AG08395 (cell line): ENCODE results near the gene NRXN2.

Experiments
- DNase-seq: peaks from one replicate; pipeline ENCODE4 v3.0.0; 2012; ENCODE audit warnings: mixed read lengths, low spot score

NRXN2 gene

GRCh38 chr11:64698427-64698826 is 24.6 kb downstream of the NRXN2 start:
- no peak for DNase-seq

GRCh38 chr11:64697663-64698375 is 25.2 kb downstream of the NRXN2 start:
- no peak for DNase-seq

DNA sequence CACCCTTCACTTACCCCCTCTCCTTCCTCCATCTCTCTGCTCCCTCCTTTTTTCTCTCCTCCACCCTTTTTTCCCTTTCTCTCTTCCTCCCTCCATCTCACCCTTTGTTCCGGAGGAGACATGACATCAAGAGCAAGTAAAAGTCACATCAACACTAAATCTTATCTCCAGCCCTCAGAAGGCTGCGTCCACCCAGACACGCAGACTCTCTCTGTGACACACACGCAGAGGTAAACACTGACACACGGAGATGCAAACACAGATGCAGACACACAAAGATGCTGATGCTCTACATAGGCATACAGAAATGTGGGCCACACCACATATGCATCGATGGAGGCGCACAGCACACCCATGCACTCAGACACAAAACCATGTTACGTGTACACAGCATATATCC is 27.0 kb downstream of the NRXN2 start:
- no peak for DNase-seq

- DNase-seq, result no peak
Measured at GRCh38 chr11:64695548-64695947, 27.4 kb downstream of the NRXN2 start.

DNA sequence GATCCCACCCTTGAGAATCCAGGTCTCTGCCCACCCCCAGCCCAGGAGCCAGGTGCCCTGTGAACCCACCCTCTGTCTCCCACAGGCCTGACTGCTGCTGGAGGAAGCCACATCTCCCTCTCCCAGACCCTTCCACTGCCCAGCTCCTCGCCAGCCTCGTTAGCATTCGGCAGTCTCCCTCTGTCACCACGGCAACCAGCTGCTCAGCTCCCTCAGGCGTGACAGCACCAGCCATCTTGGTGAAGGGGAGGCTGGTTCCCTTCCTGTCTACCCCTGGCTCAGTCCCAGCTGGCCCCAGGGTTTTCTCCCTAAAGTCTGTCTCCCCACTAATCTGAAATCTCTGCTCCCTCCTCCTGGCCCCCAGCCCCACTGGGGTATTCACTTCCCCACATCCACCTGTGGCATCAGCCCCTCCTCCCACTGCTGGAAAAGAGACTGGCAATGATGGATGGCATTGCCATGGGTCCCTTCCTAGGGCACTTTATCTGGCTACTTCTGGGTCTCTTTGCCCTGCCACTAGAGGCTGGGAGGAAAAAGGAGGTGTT is 28.1 kb downstream of the NRXN2 start:
- DNase-seq, result no peak

GRCh38 chr11:64694026-64694755 is 28.8 kb downstream of the NRXN2 start:
- no peak for DNase-seq

DNA sequence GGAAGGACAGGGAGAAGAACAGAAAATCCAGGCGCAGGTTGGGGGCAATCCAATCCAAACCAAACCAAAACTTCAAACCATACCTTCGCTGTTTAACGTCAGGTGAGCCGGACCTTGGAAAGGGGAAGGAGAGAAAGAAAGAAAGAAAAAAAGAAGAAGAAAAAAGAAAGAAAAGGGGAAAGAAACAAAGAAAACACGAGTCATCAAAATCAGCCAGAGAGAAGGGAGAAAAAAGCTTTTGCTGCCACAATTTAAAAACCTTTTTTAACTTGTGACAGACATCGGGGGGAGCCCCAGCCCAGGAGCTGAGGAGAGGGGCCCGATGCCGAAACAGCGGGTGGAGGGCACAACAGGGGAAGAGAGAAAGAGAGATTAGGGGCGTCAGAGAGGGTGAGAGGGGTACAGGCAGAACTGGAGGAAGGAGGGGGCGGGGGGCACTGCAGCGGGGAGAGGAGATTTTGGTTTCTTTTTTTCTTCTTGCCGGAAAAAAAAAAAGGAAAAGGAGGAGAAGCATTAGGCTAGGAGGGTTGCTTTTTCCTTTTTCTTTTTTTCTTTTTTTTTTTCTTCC is 30.1 kb downstream of the NRXN2 start:
- DNase-seq, result no peak

DNA sequence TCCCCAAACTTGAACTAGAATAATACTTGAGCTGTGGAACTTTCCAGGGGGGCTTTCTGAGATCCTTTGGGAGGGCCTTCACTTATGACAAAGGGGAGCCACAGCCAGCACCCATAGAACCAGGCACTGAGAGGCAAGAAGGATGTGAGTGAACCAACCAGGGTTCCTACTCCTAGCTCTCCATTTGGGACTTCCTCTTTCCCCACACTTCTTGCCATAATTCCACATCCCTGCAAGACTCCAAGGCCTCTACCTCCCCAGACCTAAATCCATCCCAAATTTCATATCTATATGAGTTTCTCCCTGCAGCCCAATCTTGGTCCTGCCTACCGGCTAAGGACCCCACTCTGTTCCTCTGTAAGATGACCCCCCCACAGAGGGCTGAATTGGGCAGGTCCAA is 31.5 kb downstream of the NRXN2 start:
- no peak for DNase-seq

DNA sequence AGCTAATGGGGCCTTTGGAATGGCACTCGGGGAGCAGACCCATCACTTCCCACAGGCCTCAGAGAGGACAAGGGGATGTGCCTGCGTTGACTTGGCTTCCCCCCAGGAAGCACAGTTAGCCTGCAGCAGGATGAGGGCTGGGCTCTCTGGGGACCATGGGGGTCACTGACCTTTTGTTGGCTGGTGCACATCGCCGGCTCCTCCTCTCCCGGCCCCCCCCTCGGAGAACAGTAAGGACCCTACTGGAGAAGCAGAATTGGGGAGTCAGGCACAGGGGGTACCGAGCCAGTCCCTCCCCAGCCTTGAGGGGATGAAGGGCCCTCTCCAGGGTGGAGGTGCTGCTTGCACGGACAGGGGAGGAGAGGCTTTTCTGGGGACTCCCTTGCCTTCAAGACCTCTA is 32.8 kb downstream of the NRXN2 start:
- no peak for DNase-seq

DNA sequence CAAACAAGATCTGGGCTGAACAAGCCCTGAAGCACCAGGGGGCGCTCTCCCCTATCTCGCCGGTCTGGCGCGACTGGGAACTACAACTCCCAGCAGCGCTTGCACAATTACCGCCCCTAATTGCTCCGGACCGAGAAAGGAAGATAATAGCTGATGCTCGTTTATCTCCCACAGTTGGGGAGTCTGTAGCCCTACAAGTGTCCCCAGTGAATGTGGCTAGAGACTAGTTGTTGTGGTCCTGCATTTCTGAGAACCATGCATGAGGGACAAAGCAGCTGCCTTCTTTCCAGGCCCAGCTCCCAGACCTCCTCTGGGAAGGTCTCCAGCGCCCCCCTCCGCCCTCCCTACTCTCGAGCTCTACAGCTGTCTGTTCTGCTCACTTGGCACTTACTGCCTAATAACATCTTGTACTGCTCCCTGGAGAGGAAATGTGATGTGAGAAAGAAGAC is 34.4 kb downstream of the NRXN2 start:
- DNase-seq, result peak; percentile 88

DNA sequence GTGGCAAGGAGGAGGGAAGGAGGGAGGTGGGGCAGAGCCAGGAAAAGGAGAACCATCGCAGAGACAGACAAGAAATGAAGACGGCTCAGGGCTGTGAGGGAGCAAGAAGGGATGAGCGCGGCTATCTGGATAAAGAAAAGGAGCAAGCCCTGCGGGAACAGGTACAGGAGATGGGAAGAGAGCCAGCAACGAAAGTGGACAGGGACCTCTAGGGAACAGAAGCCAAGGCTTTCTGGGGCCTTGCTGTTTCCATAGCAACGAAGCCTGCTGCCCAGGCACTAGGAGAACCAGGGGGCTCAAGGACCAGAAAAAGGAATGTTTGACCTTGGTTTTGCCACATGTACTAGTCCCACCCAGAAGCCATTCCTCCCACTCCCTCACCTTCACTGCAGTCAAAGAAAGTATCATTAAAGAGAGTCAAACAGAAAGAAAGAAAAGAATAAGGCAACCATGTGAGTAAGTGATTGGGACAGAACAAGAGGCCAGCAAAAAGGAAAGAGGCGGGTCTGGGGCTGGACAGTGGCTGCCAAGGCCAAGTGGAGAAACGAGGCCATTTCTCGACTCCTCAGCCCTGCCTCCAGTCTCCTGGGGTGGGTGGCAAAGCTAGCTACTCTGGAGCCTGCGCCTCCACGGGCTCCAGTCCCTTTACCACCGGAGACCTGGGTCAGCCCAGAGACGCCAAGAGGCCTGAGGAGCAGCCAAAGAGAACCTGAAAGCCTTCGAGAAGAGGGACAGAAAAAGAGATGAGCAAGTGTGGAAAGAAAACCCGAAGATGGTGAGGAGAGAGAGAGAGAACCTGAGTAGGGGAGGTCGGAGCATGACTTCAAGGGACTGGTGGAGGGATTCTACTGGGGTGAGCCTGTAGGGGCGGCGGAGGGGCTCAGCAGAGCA is 35.1 kb downstream of the NRXN2 start:
- no peak for DNase-seq

DNA sequence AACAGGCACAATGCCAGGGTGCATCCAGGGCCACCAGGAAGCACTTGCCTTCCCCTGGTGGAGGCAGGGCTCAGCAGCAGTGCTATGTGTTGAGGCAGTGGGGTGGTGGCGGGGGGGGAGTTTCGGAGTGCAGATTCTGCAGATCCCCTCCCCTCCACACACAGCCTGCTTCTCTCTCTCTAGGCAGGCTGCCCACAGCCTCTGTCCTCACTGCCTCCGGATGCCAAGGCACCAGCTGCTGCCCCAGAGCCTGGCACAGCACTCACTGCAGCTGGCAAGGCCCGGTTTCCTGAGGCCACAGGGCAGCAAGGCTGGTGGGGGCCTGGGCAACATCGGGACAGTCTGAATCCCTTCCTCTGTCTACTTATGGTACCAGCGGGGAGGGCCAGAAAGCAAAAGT is 35.8 kb downstream of the NRXN2 start:
- DNase-seq, result no peak

DNA sequence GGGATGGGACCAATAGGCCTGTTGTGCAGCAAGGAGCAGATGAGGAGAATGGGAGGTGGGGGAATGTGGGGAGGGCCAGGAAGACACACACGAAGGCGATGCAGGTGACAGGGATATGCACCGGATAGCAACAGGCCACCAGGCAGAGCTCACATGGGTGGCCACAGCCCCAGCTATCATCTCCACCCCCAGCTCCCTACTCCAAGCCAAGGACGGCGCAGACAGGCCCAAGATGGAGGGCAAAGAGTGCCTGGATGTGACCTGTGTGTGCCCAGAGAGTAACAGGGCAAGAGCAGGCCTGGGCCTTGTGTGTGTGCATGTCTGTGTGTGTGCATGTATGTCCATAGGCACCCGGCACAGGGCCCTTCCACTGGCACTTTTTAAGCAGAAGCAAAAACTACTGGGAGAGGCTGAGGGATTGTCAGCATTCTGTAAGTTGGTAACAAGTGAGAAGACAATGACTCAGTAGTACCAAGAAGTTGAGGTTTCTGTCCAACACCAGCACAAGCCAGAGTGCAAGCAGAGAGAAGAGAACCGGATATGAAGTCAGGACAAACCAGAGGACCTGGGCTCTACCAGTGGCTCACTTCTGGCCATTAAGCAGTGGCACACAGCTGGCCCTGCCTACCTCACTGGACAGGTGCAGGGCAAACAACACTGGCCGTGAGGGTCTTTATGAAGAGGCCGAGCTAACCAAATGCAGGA is 36.4 kb downstream of the NRXN2 start:
- no peak for DNase-seq

- DNase-seq, result no peak
Measured at GRCh38 chr11:64685536-64685935, 37.5 kb downstream of the NRXN2 start.

- no peak for DNase-seq
Measured at GRCh38 chr11:64684357-64684756, 38.6 kb downstream of the NRXN2 start.

DNA sequence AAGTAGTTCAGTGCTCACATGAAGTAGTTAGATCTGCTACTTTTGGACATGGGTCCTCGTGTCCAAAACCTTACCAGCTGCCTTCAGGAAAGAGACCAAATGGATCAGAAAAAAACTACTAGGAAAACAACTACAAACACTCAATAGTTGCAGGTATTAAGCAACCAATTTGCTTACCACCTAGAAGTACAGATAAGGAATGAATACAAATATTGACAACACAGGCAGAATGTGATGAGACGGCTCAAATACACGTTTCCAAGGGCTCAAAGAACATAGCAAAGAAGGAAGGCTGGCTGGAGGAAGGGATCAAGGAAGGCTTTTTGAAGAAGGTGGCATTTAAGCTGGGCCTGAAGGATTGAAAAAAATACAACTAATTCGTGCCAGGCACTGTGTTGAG is 41.8 kb downstream of the NRXN2 start:
- DNase-seq, result no peak

DNA sequence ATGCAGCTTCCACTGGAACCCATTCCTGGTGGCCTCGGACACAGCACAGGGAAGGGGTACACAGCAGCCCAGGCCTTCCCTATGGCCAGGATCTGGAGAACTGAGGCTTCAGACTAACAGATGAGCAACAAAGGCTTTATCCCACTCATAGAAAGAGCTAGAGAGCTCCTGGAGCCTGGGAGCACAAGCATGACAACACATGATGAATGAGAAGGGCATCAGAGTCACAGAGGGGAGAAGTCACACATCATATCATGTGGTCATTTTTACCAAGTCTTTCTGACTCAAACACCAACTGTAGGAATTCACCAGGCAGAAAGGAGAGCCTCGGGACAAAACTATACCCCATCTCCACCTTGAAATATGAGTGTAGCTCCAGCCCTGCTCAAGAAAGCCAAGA is 43.2 kb downstream of the NRXN2 start:
- peak; percentile 24 for DNase-seq

DNA sequence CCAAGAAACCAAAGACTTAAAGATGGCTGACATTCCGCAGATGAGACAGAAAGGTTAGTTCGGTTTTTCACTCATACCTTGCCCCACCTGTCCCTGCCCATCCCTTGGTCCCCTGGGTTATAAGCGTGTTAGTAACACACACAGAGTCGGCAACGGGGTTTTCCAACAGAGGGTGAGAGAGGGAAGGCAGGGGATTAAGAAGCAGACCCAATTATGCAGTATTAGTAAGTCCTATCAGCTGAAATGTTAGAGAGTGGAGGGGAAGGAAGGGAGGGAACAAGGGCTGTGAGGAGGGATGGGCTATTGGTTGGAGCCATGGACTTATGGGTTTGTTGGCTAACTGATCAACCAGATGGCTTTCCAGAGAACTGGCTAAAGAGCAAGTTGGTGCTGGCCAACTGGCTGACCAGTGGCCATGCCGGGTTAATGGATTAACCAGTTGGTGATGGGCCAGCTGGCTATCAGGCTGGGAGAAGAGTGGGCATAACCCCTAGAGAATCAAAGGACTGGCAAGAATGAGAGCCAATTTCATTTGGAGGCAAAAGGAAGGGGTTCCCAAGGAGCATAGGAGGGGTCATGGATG is 45.5 kb downstream of the NRXN2 start:
- no peak for DNase-seq

- DNase-seq, result no peak
Measured at GRCh38 chr11:64676261-64676615, 46.8 kb downstream of the NRXN2 start.

DNA sequence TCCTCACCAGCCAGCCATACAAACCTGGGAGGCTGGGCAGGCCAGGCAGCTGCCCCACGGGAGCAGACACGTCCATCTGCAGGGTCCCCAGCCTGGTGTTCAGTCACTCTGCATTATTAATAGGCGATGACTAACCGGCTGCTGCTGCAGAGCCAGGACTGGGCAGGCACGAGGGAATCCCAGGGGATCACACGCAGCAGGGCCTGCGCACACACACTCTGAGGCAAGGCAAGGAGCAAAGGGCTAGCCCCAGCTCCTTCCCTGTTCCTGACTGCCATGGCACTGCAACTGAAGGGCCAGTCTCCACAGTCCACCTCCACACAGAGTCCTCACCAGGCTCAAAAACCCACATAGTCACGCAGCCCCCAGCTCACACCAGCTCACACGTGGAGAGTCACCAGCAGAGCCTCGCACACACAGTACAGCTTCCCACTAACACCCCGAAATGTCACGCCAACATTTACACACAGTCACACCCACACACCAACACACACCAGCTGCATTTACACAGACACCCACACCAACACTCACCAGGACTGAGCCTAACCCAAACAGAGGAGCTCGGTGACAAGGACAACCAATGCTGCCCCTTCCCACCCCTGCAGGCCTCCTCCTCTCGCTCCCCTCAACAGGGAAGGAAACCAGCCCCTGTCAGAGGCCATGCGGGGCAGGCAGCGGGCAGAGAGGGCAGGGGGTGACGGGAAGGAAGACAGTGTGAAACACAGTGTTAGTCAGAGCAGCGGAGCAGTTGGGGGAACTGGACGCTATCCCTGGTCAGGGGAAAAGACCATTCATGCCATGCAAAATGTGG is 47.3 kb downstream of the NRXN2 start:
- DNase-seq, result peak; percentile 98
